ENCODE results near the gene GRAMD1C. TPM values are rescaled to one million over a fixed set of nuclear protein-coding genes. Genes with fewer than 3 reads are reported as not detected.

Gene GRAMD1C
- polyA plus RNA-seq, 1 of the 3 experiments (the other 2 are of a cell fraction) = 1.2 TPM

DNA sequence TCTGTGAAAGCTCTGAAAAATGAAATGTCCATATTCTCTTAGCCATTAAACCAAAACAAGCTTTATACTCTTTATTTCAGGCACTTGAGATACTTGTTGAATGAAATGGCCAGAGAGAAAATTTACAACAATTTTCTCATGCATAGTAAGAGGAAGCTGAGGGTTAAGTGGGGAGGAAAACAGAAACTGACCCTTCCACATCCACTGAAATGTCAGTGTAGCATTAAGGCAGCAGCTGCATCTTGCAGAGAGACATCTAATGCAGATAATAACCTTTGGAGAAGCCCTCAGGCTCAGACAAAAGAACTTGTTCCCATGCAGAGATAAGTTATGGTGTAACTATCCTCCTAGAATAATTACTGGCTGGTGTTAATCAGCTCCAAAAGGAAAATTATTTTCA is 143.2 kb downstream of the GRAMD1C start:
- no peak for TF ChIP-seq RFX5 (IDR thresholded peaks at IDR 0.05; ENCODE audit: low read length)
- TF ChIP-seq, protein P1, sequence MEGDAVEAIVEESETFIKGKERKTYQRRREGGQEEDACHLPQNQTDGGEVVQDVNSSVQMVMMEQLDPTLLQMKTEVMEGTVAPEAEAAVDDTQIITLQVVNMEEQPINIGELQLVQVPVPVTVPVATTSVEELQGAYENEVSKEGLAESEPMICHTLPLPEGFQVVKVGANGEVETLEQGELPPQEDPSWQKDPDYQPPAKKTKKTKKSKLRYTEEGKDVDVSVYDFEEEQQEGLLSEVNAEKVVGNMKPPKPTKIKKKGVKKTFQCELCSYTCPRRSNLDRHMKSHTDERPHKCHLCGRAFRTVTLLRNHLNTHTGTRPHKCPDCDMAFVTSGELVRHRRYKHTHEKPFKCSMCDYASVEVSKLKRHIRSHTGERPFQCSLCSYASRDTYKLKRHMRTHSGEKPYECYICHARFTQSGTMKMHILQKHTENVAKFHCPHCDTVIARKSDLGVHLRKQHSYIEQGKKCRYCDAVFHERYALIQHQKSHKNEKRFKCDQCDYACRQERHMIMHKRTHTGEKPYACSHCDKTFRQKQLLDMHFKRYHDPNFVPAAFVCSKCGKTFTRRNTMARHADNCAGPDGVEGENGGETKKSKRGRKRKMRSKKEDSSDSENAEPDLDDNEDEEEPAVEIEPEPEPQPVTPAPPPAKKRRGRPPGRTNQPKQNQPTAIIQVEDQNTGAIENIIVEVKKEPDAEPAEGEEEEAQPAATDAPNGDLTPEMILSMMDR (IDR thresholded peaks at IDR 0.05) = no peak
- no peak for TF ChIP-seq TAF1 (IDR thresholded peaks at IDR 0.05; ENCODE audit: borderline replicate concordance, low read depth, low read length)
- no peak for TF ChIP-seq NFIC (IDR thresholded peaks at IDR 0.05; ENCODE audit: borderline replicate concordance)
- no peak for TF ChIP-seq POLR2AphosphoS5 (IDR thresholded peaks at IDR 0.05; ENCODE audit: low read depth, low read length)
- TF ChIP-seq RAD21 (IDR thresholded peaks at IDR 0.05; ENCODE audit: low read length) = no peak
- TF ChIP-seq RXRA (IDR thresholded peaks at IDR 0.05; ENCODE audit: borderline replicate concordance, low read depth) = no peak
- Histone ChIP-seq H3K27me3 (ENCODE audit: insufficient read depth) (no peaks in the 10 kb centered on the region), H3K4me1 (ENCODE audit: control insufficient read depth in 1 of 2, insufficient read depth in 2 of 2, low read depth in 1 of 2, low read length in 1 of 2) (no peaks in the 10 kb centered on the region), H2AFZ (ENCODE audit: low read depth) (no peak overlapping the region), H3K27ac (ENCODE audit: low read depth in 2 of 2, low read length in 1 of 2) (no peak overlapping the region), H3K4me3 (ENCODE audit: low read depth in 2 of 2, low read length in 1 of 2) (no peak overlapping the region), H3K9ac (no peak overlapping the region), H3K9me2 (no peaks in the 10 kb centered on the region), H3F3A (replicated peaks; ENCODE audit: insufficient read depth) (no peaks in the 10 kb centered on the region), H3K4me2 (no peak overlapping the region), H3K79me2 (ENCODE audit: insufficient read depth) (no peaks in the 10 kb centered on the region), H3K36me3 (replicated peaks in 1 of 2; ENCODE audit: control insufficient read depth in 1 of 2, insufficient read depth in 2 of 2, low read length in 1 of 2) (peaks cover 19 to 39% of the 10 kb centered on the region in 2 experiments), H3K9me3 (no peaks in the 10 kb centered on the region), H4K20me1 (ENCODE audit: insufficient read depth) (no peaks in the 10 kb centered on the region)
- ChIA-PET POLR2A (no interaction called here), CTCF (interaction anchor here (1.2 to 1.3 kb wide), 2 partner anchors 28 to 245 kb away, joined by 3 to 4 read pairs; no protein-coding TSS in a partner anchor)
- DNase-seq = no peak

DNA sequence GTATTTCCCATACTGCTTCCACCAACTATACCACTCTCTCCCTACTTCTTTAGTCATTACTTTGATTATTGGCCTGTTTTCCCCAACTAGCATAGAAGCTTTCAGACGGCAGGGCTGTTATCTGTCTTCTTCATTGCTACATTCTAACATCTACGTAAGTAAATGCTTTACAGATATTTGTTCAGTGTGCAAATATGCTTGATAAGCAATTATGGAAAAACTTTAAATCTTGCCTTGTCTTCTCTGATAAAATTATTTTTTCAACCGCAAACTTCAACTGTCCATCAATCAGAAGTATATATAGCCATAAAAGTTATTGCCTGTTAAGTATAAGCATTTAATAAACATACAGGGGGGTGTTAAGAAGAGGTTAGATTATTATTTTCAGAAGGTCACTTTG is 145.0 kb downstream of the GRAMD1C start:
- Histone ChIP-seq H2AFZ (ENCODE audit: low read depth) (no peak overlapping the region), H3F3A (replicated peaks; ENCODE audit: insufficient read depth) (no peaks in the 10 kb centered on the region), H3K4me3 (ENCODE audit: low read depth in 2 of 2, low read length in 1 of 2) (no peak overlapping the region), H4K20me1 (ENCODE audit: insufficient read depth) (no peaks in the 10 kb centered on the region), H3K27me3 (ENCODE audit: insufficient read depth) (no peaks in the 10 kb centered on the region), H3K9ac (no peak overlapping the region), H3K79me2 (ENCODE audit: insufficient read depth) (no peaks in the 10 kb centered on the region), H3K9me3 (no peaks in the 10 kb centered on the region), H3K4me2 (no peak overlapping the region), H3K4me1 (ENCODE audit: control insufficient read depth in 1 of 2, insufficient read depth in 2 of 2, low read depth in 1 of 2, low read length in 1 of 2) (no peaks in the 10 kb centered on the region), H3K36me3 (replicated peaks in 1 of 2; ENCODE audit: control insufficient read depth in 1 of 2, insufficient read depth in 2 of 2, low read length in 1 of 2) (peaks cover 19 to 31% of the 10 kb centered on the region in 2 experiments), H3K27ac (ENCODE audit: low read depth in 2 of 2, low read length in 1 of 2) (no peak overlapping the region), H3K9me2 (no peaks in the 10 kb centered on the region)
- 91% methylated on average over 3 of the region's 3 CpGs for WGBS (ENCODE audit: low lambda C conversion rate)
- ChIA-PET CTCF (no interaction called here), POLR2A (no interaction called here)
- no peak for TF ChIP-seq FOXM1 (IDR thresholded peaks at IDR 0.05; ENCODE audit: low read depth)
- TF ChIP-seq RCOR1 (IDR thresholded peaks at IDR 0.05; ENCODE audit: low read length) = no peak
- no peak for TF ChIP-seq EZH2phosphoT487 (IDR thresholded peaks at IDR 0.05; ENCODE audit: borderline replicate concordance, low read depth)
- TF ChIP-seq, protein P2, sequence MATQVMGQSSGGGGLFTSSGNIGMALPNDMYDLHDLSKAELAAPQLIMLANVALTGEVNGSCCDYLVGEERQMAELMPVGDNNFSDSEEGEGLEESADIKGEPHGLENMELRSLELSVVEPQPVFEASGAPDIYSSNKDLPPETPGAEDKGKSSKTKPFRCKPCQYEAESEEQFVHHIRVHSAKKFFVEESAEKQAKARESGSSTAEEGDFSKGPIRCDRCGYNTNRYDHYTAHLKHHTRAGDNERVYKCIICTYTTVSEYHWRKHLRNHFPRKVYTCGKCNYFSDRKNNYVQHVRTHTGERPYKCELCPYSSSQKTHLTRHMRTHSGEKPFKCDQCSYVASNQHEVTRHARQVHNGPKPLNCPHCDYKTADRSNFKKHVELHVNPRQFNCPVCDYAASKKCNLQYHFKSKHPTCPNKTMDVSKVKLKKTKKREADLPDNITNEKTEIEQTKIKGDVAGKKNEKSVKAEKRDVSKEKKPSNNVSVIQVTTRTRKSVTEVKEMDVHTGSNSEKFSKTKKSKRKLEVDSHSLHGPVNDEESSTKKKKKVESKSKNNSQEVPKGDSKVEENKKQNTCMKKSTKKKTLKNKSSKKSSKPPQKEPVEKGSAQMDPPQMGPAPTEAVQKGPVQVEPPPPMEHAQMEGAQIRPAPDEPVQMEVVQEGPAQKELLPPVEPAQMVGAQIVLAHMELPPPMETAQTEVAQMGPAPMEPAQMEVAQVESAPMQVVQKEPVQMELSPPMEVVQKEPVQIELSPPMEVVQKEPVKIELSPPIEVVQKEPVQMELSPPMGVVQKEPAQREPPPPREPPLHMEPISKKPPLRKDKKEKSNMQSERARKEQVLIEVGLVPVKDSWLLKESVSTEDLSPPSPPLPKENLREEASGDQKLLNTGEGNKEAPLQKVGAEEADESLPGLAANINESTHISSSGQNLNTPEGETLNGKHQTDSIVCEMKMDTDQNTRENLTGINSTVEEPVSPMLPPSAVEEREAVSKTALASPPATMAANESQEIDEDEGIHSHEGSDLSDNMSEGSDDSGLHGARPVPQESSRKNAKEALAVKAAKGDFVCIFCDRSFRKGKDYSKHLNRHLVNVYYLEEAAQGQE (IDR thresholded peaks at IDR 0.05; ENCODE audit: low read depth, low read length) = no peak
- TF ChIP-seq RAD21 (IDR thresholded peaks at IDR 0.05; ENCODE audit: low read length) = no peak
- TF ChIP-seq FOSL2 (IDR thresholded peaks at IDR 0.05; ENCODE audit: borderline replicate concordance, low read depth) = no peak
- no peak for DNase-seq

All from SK-N-SH (cell line).